Measurements from ENCODE around the gene ZCWPW1.

DNA sequence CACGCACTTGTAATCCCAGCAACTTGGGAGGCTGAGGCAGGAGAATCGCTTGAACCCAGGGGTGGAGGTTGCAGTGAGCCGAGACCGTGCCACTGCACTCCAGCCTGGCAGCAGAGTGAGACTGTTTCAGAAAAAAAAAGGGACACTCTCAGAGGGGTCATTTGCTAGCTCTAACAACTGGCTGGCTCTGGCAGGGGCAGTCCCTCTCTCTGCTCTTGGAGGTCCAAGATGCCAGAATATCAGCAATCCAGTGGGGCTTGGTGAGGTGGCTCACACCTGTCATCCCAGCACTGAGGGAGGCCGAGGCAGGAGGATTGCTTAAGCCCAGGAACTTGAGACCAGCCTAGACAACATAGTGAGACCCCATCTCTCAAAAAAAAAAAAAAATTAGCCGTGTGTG lies 57.8 kb downstream of the ZCWPW1 start:
- no peak for TF ChIP-seq EZH2 (IDR thresholded peaks at IDR 0.05; ENCODE audit: borderline replicate concordance, low read length)
- TF ChIP-seq, protein P1, sequence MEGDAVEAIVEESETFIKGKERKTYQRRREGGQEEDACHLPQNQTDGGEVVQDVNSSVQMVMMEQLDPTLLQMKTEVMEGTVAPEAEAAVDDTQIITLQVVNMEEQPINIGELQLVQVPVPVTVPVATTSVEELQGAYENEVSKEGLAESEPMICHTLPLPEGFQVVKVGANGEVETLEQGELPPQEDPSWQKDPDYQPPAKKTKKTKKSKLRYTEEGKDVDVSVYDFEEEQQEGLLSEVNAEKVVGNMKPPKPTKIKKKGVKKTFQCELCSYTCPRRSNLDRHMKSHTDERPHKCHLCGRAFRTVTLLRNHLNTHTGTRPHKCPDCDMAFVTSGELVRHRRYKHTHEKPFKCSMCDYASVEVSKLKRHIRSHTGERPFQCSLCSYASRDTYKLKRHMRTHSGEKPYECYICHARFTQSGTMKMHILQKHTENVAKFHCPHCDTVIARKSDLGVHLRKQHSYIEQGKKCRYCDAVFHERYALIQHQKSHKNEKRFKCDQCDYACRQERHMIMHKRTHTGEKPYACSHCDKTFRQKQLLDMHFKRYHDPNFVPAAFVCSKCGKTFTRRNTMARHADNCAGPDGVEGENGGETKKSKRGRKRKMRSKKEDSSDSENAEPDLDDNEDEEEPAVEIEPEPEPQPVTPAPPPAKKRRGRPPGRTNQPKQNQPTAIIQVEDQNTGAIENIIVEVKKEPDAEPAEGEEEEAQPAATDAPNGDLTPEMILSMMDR (IDR thresholded peaks at IDR 0.05; ENCODE audit: low read length) = no peak
